Sigmoid colon (tissue), 4 donors: Measurements from ENCODE around the gene ADAMTSL1.

ENCODE experiments used
- CTCF ChIP-seq, 4 experiments: fragments of 450-650 bp in 3 of 4; fragments of 200-600 bp in 1 of 4; IDR thresholded peaks; one replicate each; pipeline ENCODE4 v1.5.1; 2016 to 2019; ENCODE audit warnings: antibody characterized with exemption in 4 of 4, mild to moderate bottlenecking in 3 of 4, moderate library complexity in 2 of 4
- POLR2A ChIP-seq, 2 donors: fragments of 450-650 bp; IDR thresholded peaks; one replicate each; pipeline ENCODE4 v1.6.1; 2016; ENCODE audit warnings: antibody characterized with exemption in 2 of 2, mild to moderate bottlenecking in 2 of 2, moderate library complexity in 2 of 2
- POLR2AphosphoS5 ChIP-seq, 4 donors: sonication (generic); formaldehyde crosslinking; IDR thresholded peaks; one replicate each; pipeline ENCODE4 v1.6.1; 2017; ENCODE audit warnings: antibody characterized with exemption in 4 of 4

- TF ChIP-seq CTCF (IDR thresholded peaks at IDR 0.05) (no peak), POLR2AphosphoS5 (IDR thresholded peaks at IDR 0.05) (no peak), POLR2A (IDR thresholded peaks at IDR 0.05) (no peak)
These were observed 230.0 kb downstream of the ADAMTSL1 start for GRCh38 chr9:18703901-18704379.
